Neural progenitor cell (in vitro differentiated cells): ENCODE data around the gene ACOD1. TPM values are rescaled to one million over a fixed set of nuclear protein-coding genes. Genes with fewer than 3 reads are reported as not detected.
"Not testable (repeated sequence)": the region's sequence is repeated elsewhere in the genome, so short reads cannot be mapped to it uniquely, and the experiment has no call there.

Experiments used
- DNase-seq: peaks from one replicate; pipeline ENCODE4 v3.0.0-alpha.2; 2016; ENCODE audit warnings: low spot score
- H2AFZ ChIP-seq: fragments of 200-600 bp; sonication (generic); replicated peaks from 2 replicates; pipeline ENCODE4 v1.6.1; 2016; ENCODE audit warnings: antibody characterized with exemption
- H3F3A ChIP-seq: fragments of 200-600 bp; sonication (generic); 2 replicates; pipeline ENCODE4 v1.6.1; 2016; ENCODE audit warnings: antibody characterized with exemption, low read depth
- H3K27ac ChIP-seq: fragments of 200-600 bp; sonication (generic); 2 replicates; pipeline ENCODE4 v1.5.1; 2016; ENCODE audit warnings: mild to moderate bottlenecking
- H3K27me3 ChIP-seq: fragments of 200-600 bp; sonication (generic); 2 replicates; pipeline ENCODE4 v1.6.1; 2016; ENCODE audit warnings: mild to moderate bottlenecking, moderate library complexity
- H3K36me3 ChIP-seq: fragments of 200-600 bp; sonication (generic); 2 replicates; pipeline ENCODE4 v1.5.1; 2016
- H3K4me1 ChIP-seq: fragments of 200-600 bp; sonication (generic); 2 replicates; pipeline ENCODE4 v1.6.1; 2016; ENCODE audit warnings: mixed run types
- H3K4me2 ChIP-seq: fragments of 200-600 bp; sonication (generic); 2 replicates; pipeline ENCODE4 v1.6.1; 2016
- H3K4me3 ChIP-seq: fragments of 200-600 bp; sonication (generic); 2 replicates; pipeline ENCODE4 v1.5.1; 2016
- H3K79me2 ChIP-seq: fragments of 200-600 bp; sonication (generic); 2 replicates; pipeline ENCODE4 v1.6.1; 2016; ENCODE audit warnings: low read depth
- H3K9ac ChIP-seq: fragments of 200-600 bp; sonication (generic); 2 replicates; pipeline ENCODE4 v1.6.1; 2016
- H3K9me3 ChIP-seq: fragments of 200-600 bp; sonication (generic); 2 replicates; pipeline ENCODE4 v1.5.1; 2016; ENCODE audit warnings: low read depth
- H4K20me1 ChIP-seq: fragments of 200-600 bp; sonication (generic); 2 replicates; pipeline ENCODE4 v1.6.1; 2016; ENCODE audit warnings: low read depth
- H3K27ac Mint-ChIP-seq: 3 replicates; pipeline ENCODE4 v1.8.0; 2021; ENCODE audit warnings: mixed read lengths
- H3K27me3 Mint-ChIP-seq: 2 replicates; pipeline ENCODE4 v1.8.0; 2022; ENCODE audit warnings: low read depth, mild to moderate bottlenecking, inconsistent platforms, moderate library complexity, mixed read lengths; ENCODE audit not compliant: insufficient read depth
- H3K36me3 Mint-ChIP-seq: 3 replicates; pipeline ENCODE4 v1.8.0; 2021; ENCODE audit warnings: mixed read lengths
- H3K4me1 Mint-ChIP-seq: 3 replicates; pipeline ENCODE4 v1.8.0; 2021; ENCODE audit warnings: mixed read lengths
- H3K4me3 Mint-ChIP-seq: 3 replicates; pipeline ENCODE4 v1.8.0; 2021; ENCODE audit warnings: mild to moderate bottlenecking, moderate library complexity, mixed read lengths
- H3K9me3 Mint-ChIP-seq: 3 replicates; pipeline ENCODE4 v1.8.0; 2020; ENCODE audit warnings: mixed read lengths
- CTCF ChIP-seq: fragments of 200-600 bp; sonication (generic); IDR thresholded peaks from 2 replicates; pipeline ENCODE4 v1.5.1; 2017; ENCODE audit warnings: antibody characterized with exemption, mild to moderate bottlenecking
- EZH2 ChIP-seq: fragments of 200-600 bp; sonication (generic); IDR thresholded peaks from 2 replicates; pipeline ENCODE4 v1.6.1; 2017; ENCODE audit warnings: antibody characterized with exemption, mild to moderate bottlenecking, moderate library complexity
- EZH2phosphoT487 ChIP-seq: fragments of 200-600 bp; sonication (generic); IDR thresholded peaks from 2 replicates; pipeline ENCODE4 v1.6.1; 2017; ENCODE audit warnings: antibody characterized with exemption
- total RNA-seq: library from RNA; depleted of rRNA; stranded (reverse); fragments of >200 nt; gene quantifications from 2 replicates; pipeline ENCODE4 v1.2.3, GENCODE V29; 2015; ENCODE audit warnings: low replicate concordance

Gene ACOD1
- total RNA-seq, 1 donor from 2014 or later: not detected

GRCh38 chr13:76955193-76955592, 6.9 kb downstream of the ACOD1 start:
- no peaks in the 10 kb centered on the region for H3K9me3 ChIP-seq
- H4K20me1 ChIP-seq: no peaks in the 10 kb centered on the region
- H3K27ac ChIP-seq: no peak overlapping the region
- H3K79me2 ChIP-seq: no peaks in the 10 kb centered on the region
- Mint-ChIP-seq H3K4me1 (no peaks in the 10 kb centered on the region), H3K36me3 (peaks cover 1% of the 10 kb centered on the region), H3K9me3 (peaks cover 13% of the 10 kb centered on the region), H3K4me3 (no peak overlapping the region), H3K27me3 (no peaks in the 10 kb centered on the region), H3K27ac (no peak overlapping the region)
- no peak for DNase-seq
- no peak overlapping the region for H3K9ac ChIP-seq
- no peak overlapping the region for H3K4me2 ChIP-seq
- no peaks in the 10 kb centered on the region for H3K27me3 ChIP-seq
- H3F3A ChIP-seq: no peaks in the 10 kb centered on the region
- H2AFZ ChIP-seq: no peak overlapping the region
- TF ChIP-seq CTCF: no peak
- no peak for TF ChIP-seq EZH2phosphoT487
- TF ChIP-seq EZH2: no peak
- H3K4me3 ChIP-seq: no peak overlapping the region
- no peaks in the 10 kb centered on the region for H3K4me1 ChIP-seq
- H3K36me3 ChIP-seq: no peaks in the 10 kb centered on the region

GRCh38 chr13:76955661-76956060, 7.3 kb downstream of the ACOD1 start:
- TF ChIP-seq EZH2: no peak
- no peak for TF ChIP-seq CTCF
- Histone ChIP-seq H2AFZ (no peak overlapping the region), H3K4me3 (no peak overlapping the region), H3K27ac (no peak overlapping the region), H3K4me2 (no peak overlapping the region), H3K36me3 (no peaks in the 10 kb centered on the region), H3K9ac (no peak overlapping the region), H3K79me2 (no peaks in the 10 kb centered on the region), H3K9me3 (no peaks in the 10 kb centered on the region), H3K27me3 (no peaks in the 10 kb centered on the region), H3F3A (no peaks in the 10 kb centered on the region), H4K20me1 (no peaks in the 10 kb centered on the region), H3K4me1 (no peaks in the 10 kb centered on the region)
- Mint-ChIP-seq H3K27me3 (no peaks in the 10 kb centered on the region), H3K36me3 (peaks cover 4% of the 10 kb centered on the region), H3K9me3 (peaks cover 17% of the 10 kb centered on the region), H3K4me1 (no peaks in the 10 kb centered on the region), H3K4me3 (no peak overlapping the region), H3K27ac (no peak overlapping the region)
- DNase-seq: no peak

- Histone ChIP-seq H3F3A (no peaks in the 10 kb centered on the region), H3K27ac (no peak overlapping the region), H3K9me3 (peaks cover 4% of the 10 kb centered on the region), H3K4me2 (no peak overlapping the region), H3K79me2 (no peaks in the 10 kb centered on the region), H3K27me3 (no peaks in the 10 kb centered on the region), H3K4me1 (no peaks in the 10 kb centered on the region), H3K4me3 (no peak overlapping the region), H3K36me3 (no peaks in the 10 kb centered on the region), H3K9ac (no peak overlapping the region), H4K20me1 (no peaks in the 10 kb centered on the region), H2AFZ (no peak overlapping the region)
- no peak for DNase-seq
- Mint-ChIP-seq H3K27me3 (no peaks in the 10 kb centered on the region), H3K27ac (no peak overlapping the region), H3K4me3 (no peak overlapping the region), H3K4me1 (no peaks in the 10 kb centered on the region), H3K36me3 (peaks cover 4% of the 10 kb centered on the region), H3K9me3 (peaks cover 21% of the 10 kb centered on the region)
- no peak for TF ChIP-seq EZH2phosphoT487
- TF ChIP-seq CTCF: no peak
- TF ChIP-seq EZH2: no peak
Measured at GRCh38 chr13:76958841-76959432, 10.6 kb downstream of the ACOD1 start.

DNA sequence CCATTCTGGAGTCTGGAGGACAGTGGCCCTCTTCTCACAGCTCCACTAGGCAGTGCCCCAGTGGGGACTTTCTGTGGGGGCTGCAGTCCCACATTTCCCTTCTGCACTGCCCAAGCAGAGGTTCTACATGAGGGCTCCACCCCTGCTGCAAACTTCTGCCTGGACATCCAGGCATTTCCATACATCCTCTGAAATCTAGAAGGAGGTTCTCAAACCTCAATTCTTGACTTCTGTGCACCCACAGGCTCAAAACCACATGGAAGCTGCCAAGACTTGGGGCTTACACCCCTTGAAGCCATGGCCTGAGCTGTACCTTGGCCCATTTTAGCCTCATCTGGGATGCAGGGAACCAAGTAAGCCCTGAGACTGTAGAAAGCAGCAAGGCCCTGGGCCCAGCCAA, 11.4 kb downstream of the ACOD1 start:
- H3K9me3 Mint-ChIP-seq: peaks cover 21% of the 10 kb centered on the region
- H3K9ac ChIP-seq, H3F3A ChIP-seq, H3K79me2 ChIP-seq, H4K20me1 ChIP-seq, H3K4me1 ChIP-seq, H3K4me3 Mint-ChIP-seq, H3K27me3 ChIP-seq, H3K4me1 Mint-ChIP-seq, H3K36me3 ChIP-seq, H2AFZ ChIP-seq, H3K4me3 ChIP-seq, H3K4me2 ChIP-seq, H3K27me3 Mint-ChIP-seq, H3K27ac ChIP-seq, DNase-seq, H3K36me3 Mint-ChIP-seq, H3K9me3 ChIP-seq, H3K27ac Mint-ChIP-seq: not testable (repeated sequence)
